ENCODE data around the gene THG1L. TPM values are rescaled to one million over a fixed set of nuclear protein-coding genes. Genes with fewer than 3 reads are reported as not detected.

THG1L gene
- total RNA-seq, 6 donors from 2014 or later = 2.1 to 12.6 (median 9.1) TPM

DNA sequence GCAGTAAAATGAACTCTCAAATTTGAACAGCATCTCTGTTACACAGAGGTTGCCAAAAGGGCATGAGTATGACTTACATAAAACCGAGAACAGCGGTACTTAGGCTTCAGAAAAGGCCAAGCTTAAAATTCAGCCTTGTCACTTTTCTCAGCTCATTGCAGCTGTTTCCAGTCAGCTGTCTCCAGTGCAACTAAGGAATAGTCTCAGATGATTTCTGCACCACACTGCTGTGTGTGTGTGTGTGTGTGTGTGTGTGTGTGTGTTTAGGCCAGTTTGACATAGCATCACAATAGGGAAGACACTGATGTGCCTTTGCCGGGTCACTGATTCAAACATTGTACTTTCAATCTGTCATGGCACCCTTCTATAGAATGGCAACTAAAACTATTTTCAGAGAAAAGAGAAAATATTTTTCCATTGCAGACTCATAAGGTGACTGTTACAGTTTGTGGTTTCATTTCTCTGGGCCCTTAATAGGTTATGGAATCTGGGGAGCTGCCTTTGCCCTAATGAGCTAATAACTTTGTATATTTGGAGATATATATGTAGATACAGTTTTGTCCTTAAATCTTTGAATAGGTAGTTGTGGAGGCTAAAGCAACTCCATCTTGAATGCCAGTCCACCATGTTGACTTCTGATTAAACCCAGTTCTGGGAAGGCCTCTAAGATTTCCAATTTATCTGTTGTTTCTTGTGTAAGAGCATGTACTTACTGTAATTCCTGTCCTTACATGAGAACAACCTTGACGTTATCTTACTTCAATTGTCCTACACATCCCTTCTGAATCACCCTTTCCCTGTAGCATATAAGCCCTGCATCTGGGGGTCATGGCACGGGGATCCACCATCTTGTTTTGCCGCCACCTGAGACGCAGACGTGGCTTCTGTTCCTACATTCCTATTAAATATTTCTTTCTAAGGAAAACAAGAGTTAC is 16.8 kb downstream of the THG1L start:
- ATAC-seq (ENCODE audit: low FRiP score in 2 of 2) = no peak
- H3K4me1 ChIP-seq = peaks cover 11 to 17% (median 14%) of the 10 kb centered on the region in 4 donors
- H3K27ac ChIP-seq = no peak overlapping the region
- no peaks in the 10 kb centered on the region for H3K9me3 ChIP-seq
- no peak for TF ChIP-seq POLR2AphosphoS5 (IDR thresholded peaks at IDR 0.05)
- no peak for TF ChIP-seq POLR2A (IDR thresholded peaks at IDR 0.05)
- no peak for TF ChIP-seq EP300 (IDR thresholded peaks at IDR 0.05)
- TF ChIP-seq CTCF (IDR thresholded peaks at IDR 0.05) = no peak
- WGBS, 2 donors = 91 to 93% methylated on average over 8 of the region's 8 CpGs
- no peak overlapping the region for H3K4me3 ChIP-seq
- peaks cover 0 to 18% (median 6%) of the 10 kb centered on the region in 4 donors for H3K36me3 ChIP-seq
- no peaks in the 10 kb centered on the region for H3K27me3 ChIP-seq
- DNase-seq = no peak

GRCh38 chr5:157748760-157749461 is 17.7 kb downstream of the THG1L start:
- Histone ChIP-seq H3K27me3 (no peaks in the 10 kb centered on the region), H3K4me3 (no peak overlapping the region), H3K27ac (no peak overlapping the region), H3K36me3 (peaks cover 0 to 26% (median 10%) of the 10 kb centered on the region in 4 donors), H3K4me1 (peaks cover 8 to 13% (median 11%) of the 10 kb centered on the region in 4 donors), H3K9me3 (no peaks in the 10 kb centered on the region)
- peak in 1 of 2 donors; percentile 50 for ATAC-seq (ENCODE audit: low FRiP score in 2 of 2)
- WGBS, 2 donors = 83 to 87% methylated on average over 4 of the region's 4 CpGs
- TF ChIP-seq CTCF (IDR thresholded peaks at IDR 0.05) = no peak
- no peak for DNase-seq

- H3K4me3 ChIP-seq = no peak overlapping the region
- H3K9me3 ChIP-seq = no peaks in the 10 kb centered on the region
- H3K27me3 ChIP-seq = no peaks in the 10 kb centered on the region
- no peak overlapping the region for H3K27ac ChIP-seq
- 85 to 87% methylated on average over 11 of the region's 11 CpGs for WGBS, 2 donors
- DNase-seq (peak in 1 of 2 donors; percentile 10), ATAC-seq (ENCODE audit: low FRiP score in 2 of 2) (no peak)
- H3K36me3 ChIP-seq = peaks cover 0 to 30% (median 13%) of the 10 kb centered on the region in 4 donors
- no peak for TF ChIP-seq POLR2AphosphoS5 (IDR thresholded peaks at IDR 0.05)
- no peak for TF ChIP-seq POLR2A (IDR thresholded peaks at IDR 0.05)
- no peak for TF ChIP-seq CTCF (IDR thresholded peaks at IDR 0.05)
- TF ChIP-seq EP300 (IDR thresholded peaks at IDR 0.05) = no peak
- peaks cover 6 to 9% (median 8%) of the 10 kb centered on the region in 4 donors for H3K4me1 ChIP-seq
Measured at GRCh38 chr5:157749462-157749799, 18.2 kb downstream of the THG1L start.

GRCh38 chr5:157750320-157750719 is 19.1 kb downstream of the THG1L start:
- no peak for ATAC-seq (ENCODE audit: low FRiP score in 2 of 2)
- Histone ChIP-seq H3K27me3 (no peaks in the 10 kb centered on the region), H3K9me3 (no peaks in the 10 kb centered on the region), H3K4me3 (no peak overlapping the region), H3K36me3 (peaks cover 0 to 37% (median 21%) of the 10 kb centered on the region in 4 donors), H3K27ac (no peak overlapping the region), H3K4me1 (peaks cover 0 to under 1% (median 0%) of the 10 kb centered on the region in 4 donors)
- TF ChIP-seq POLR2A (IDR thresholded peaks at IDR 0.05) (no peak), CTCF (IDR thresholded peaks at IDR 0.05) (no peak), EP300 (IDR thresholded peaks at IDR 0.05) (no peak), POLR2AphosphoS5 (IDR thresholded peaks at IDR 0.05) (no peak)
- DNase-seq = no peak
- 97 to 100% methylated on average over 1 of the region's 1 CpG for WGBS, 2 donors

Measured in upper lobe of left lung (tissue), 6 donors.